Naive thymus-derived CD8-positive, alpha-beta T cell (primary cell): Measurements from ENCODE around the gene TIMM17A. TPM values are rescaled to one million over a fixed set of nuclear protein-coding genes. Genes with fewer than 3 reads are reported as not detected.
"Not testable (repeated sequence)": the region's sequence is repeated elsewhere in the genome, so short reads cannot be mapped to it uniquely, and the experiment has no call there.

Source experiments
- ATAC-seq, 2 donors: fragments of 150-1000 bp; cut with Tn5 transposase in 1 of 2; sonication (Bioruptor Pico), chemical (Tn5 transposase) in 1 of 2; 1 replicate in 1 of 2; 2 replicates in 1 of 2; pipeline ENCODE4 v1.10.0; 2021; ENCODE audit warnings: mild to moderate bottlenecking in 2 of 2, moderate library complexity in 2 of 2
- POLR2A ChIA-PET: fragments of 350-600 bp; sonication (Branson Sonifier 250); formaldehyde crosslinking; loops from one replicate; lab custom pipeline; 2021; ENCODE audit warnings: antibody characterized with exemption; lab: Charles Lee
- DNase-seq, 10 donors: peaks; one replicate each; pipeline versions ENCODE4 v3.0.0 to v3.0.0-alpha.2; 2020 to 2022
- H3K27ac Mint-ChIP-seq, 10 donors: one replicate each; pipeline ENCODE4 v1.8.0; 2020 to 2022; ENCODE audit warnings: mild to moderate bottlenecking in 10 of 10, mixed read lengths in 10 of 10, moderate library complexity in 4 of 10, inconsistent platforms in 1 of 10
- H3K27me3 Mint-ChIP-seq, 5 donors: one replicate each; pipeline ENCODE4 v1.8.0; 2021 to 2022; ENCODE audit warnings: mixed read lengths in 5 of 5
- H3K36me3 Mint-ChIP-seq, 3 donors: one replicate each; pipeline ENCODE4 v1.8.0; 2020 to 2022; ENCODE audit warnings: mixed read lengths in 3 of 3, mild to moderate bottlenecking in 2 of 3, inconsistent platforms in 1 of 3
- H3K4me1 Mint-ChIP-seq, 4 donors: one replicate each; pipeline ENCODE4 v1.8.0; 2021 to 2022; ENCODE audit warnings: mixed read lengths in 4 of 4
- H3K4me3 Mint-ChIP-seq, 10 donors: one replicate each; pipeline ENCODE4 v1.8.0; 2020 to 2022; ENCODE audit warnings: mild to moderate bottlenecking in 10 of 10, mixed read lengths in 10 of 10, moderate library complexity in 6 of 10, inconsistent platforms in 1 of 10
- H3K9me3 Mint-ChIP-seq, 9 donors: one replicate each; pipeline ENCODE4 v1.8.0; 2020 to 2022; ENCODE audit warnings: mixed read lengths in 9 of 9, mild to moderate bottlenecking in 3 of 9, inconsistent platforms in 1 of 9, moderate library complexity in 1 of 9
- microRNA-seq: library from miRNA; unstranded; fragments of <30 nt; microRNA quantifications from one replicate; pipeline ENCODE4 v1.2.0, GENCODE V29; 2022; ENCODE audit warnings: borderline microRNAs expressed
- polyA plus RNA-seq, 3 donors: library from polyadenylated mRNA; unstranded; fragments of 300-500 nt; fragmentation: Illumina TruSeq; gene quantifications; one replicate each; pipeline ENCODE4 v1.2.3, GENCODE V29; 2021
- total RNA-seq, 8 experiments: library from RNA in 2 of 8; stranded (reverse) in 2 of 8; gene quantifications; one replicate each; pipeline ENCODE4 v1.2.3 and lab custom pipeline; 2021 to 2026

TIMM17A gene
- total and polyA plus RNA-seq, 5 experiments from 2014 or later: 15.5 to 31.8 (median 25.3) TPM

- POLR2A ChIA-PET: no interaction called here
- no peak for DNase-seq
- Mint-ChIP-seq H3K27me3 (peaks cover 5 to 19% (median 9%) of the 10 kb centered on the region in 5 donors), H3K36me3 (peaks cover 0 to 4% (median 2%) of the 10 kb centered on the region in 3 donors), H3K4me3 (no peak overlapping the region), H3K9me3 (no peaks in the 10 kb centered on the region), H3K4me1 (peaks cover 0 to 4% (median 2%) of the 10 kb centered on the region in 4 donors), H3K27ac (peak overlapping the region in 1 of 10 donors; percentile 36)
- ATAC-seq: no peak
Measured at GRCh38 chr1:202014060-202014459, 58.8 kb downstream of the TIMM17A start.

GRCh38 chr1:202014915-202015661 lies 59.8 kb downstream of the TIMM17A start:
- no peak overlapping the region for H3K4me3 Mint-ChIP-seq
- H3K36me3 Mint-ChIP-seq: peaks cover 0 to 4% (median 2%) of the 10 kb centered on the region in 3 donors
- POLR2A ChIA-PET: no interaction called here
- H3K4me1 Mint-ChIP-seq: peaks cover 0 to 3% (median 1%) of the 10 kb centered on the region in 4 donors
- H3K27me3 Mint-ChIP-seq: peaks cover 5 to 23% (median 11%) of the 10 kb centered on the region in 5 donors
- no peak for ATAC-seq
- no peak for DNase-seq
- H3K27ac Mint-ChIP-seq: peak overlapping the region in 1 of 10 donors; percentile 36
- H3K9me3 Mint-ChIP-seq: no peaks in the 10 kb centered on the region

- peaks cover 0 to 3% (median 1%) of the 10 kb centered on the region in 4 donors for H3K4me1 Mint-ChIP-seq
- H3K36me3 Mint-ChIP-seq: peaks cover 0 to 4% (median 2%) of the 10 kb centered on the region in 3 donors
- no peaks in the 10 kb centered on the region for H3K9me3 Mint-ChIP-seq
- H3K27ac Mint-ChIP-seq: no peak overlapping the region
- no peak for DNase-seq
- POLR2A ChIA-PET: no interaction called here
- peaks cover 5 to 23% (median 11%) of the 10 kb centered on the region in 5 donors for H3K27me3 Mint-ChIP-seq
- ATAC-seq: no peak
- no peak overlapping the region for H3K4me3 Mint-ChIP-seq
Measured at GRCh38 chr1:202015662-202015937, 60.3 kb downstream of the TIMM17A start.

DNA sequence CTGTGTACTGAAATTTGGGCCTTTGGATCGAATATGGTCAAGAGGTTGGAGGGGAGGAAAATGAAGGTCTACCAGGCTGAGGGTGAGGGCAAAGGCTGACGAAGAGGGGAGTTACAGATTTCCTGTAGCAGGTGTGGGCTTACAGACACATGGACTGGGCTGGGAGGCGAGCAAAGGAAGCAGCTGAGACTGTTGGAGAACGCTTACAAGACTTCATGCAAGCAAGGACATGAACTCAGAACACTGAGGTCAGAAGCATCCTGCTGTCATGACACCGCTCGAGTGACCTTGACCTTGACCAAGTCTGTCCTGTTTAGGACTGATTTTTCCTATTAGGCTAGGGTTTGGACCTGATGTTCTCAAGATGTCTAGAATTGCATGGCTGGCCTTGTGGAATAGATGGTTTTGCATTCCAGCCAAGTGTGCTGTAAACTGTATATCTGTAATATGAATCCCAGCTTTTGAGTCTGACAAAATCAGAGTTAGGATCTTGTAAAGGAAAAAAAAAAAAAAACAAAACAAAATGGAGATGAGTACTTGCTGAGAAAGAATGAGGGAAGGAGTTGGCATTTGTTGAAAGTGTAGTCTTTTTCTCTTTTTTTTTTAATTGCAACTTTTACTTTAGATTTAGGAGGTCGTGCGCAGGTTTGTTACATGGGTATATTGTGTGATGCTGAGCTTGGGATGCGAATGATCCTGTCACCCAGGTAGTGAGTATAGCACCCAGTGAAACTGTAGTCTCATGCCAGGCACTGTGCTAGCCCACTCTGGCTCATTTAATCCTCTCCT lies 60.9 kb downstream of the TIMM17A start:
- no peak for DNase-seq
- peak overlapping the region in 1 of 10 donors; percentile 71 for H3K27ac Mint-ChIP-seq
- H3K27me3 Mint-ChIP-seq: peaks cover 5 to 23% (median 11%) of the 10 kb centered on the region in 5 donors
- POLR2A ChIA-PET: no interaction called here
- peaks cover 0 to 4% (median 2%) of the 10 kb centered on the region in 3 donors for H3K36me3 Mint-ChIP-seq
- H3K4me1 Mint-ChIP-seq: peaks cover 0 to 3% (median 1%) of the 10 kb centered on the region in 4 donors
- no peak for ATAC-seq
- H3K4me3 Mint-ChIP-seq: no peak overlapping the region
- no peaks in the 10 kb centered on the region for H3K9me3 Mint-ChIP-seq

DNA sequence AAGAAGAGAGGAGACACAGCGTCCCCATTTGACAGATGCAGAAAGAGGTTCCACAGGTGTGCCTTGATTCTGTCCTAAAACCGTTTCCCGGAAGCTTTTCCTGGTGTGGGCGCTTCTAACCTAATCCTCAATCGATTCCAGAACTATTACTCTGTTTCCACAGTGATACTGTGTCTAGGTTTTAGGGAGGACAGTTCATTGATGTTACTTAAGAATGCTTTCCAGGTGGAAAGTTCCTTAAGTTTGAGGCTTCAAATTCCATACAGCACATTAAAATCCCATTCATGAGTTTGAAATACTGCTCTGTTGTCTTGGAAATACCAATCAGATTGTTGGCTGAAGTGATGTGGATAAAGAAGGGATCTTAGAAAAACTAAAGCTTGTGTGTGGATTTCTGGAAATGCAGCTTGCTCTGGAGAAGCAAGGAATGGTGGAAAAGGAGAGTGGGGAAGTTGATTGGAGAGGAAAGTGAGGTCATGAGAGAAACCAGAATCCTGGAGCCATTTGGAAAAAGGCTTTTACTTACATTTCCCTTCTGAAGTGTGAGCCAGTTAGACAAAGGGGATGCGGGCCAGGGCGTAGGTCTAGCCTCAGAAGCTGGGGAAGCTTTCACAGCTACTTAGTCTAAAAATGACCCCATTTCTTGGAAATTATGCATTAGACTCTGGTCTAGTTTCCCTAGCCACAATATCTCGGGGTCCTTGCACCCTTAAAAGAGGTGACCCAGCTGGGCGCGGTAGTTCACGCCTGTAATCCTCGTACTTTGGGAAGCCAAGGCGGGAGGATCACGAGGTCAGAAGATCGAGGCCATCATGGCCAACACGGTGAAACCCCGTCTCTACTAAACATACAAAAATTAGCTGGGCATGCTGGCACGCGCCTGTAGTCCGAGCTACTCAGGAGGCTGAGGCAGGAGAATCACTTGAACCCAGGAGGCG lies 61.8 kb downstream of the TIMM17A start:
- no peak for DNase-seq

GRCh38 chr1:202017749-202018467 lies 62.6 kb downstream of the TIMM17A start:
- H3K27ac Mint-ChIP-seq: no peak overlapping the region
- no peaks in the 10 kb centered on the region for H3K9me3 Mint-ChIP-seq
- DNase-seq (no peak), ATAC-seq (no peak)
- no peak overlapping the region for H3K4me3 Mint-ChIP-seq
- peaks cover 8 to 23% (median 11%) of the 10 kb centered on the region in 5 donors for H3K27me3 Mint-ChIP-seq
- POLR2A ChIA-PET: no interaction called here
- peaks cover 0 to 4% (median 2%) of the 10 kb centered on the region in 3 donors for H3K36me3 Mint-ChIP-seq
- peaks cover 0 to 3% (median 1%) of the 10 kb centered on the region in 4 donors for H3K4me1 Mint-ChIP-seq

More for the DNA sequence above, 61.8 kb downstream of the TIMM17A start:
- H3K4me3 Mint-ChIP-seq: no peak overlapping the region
- ATAC-seq: no peak
- peaks cover 8 to 23% (median 11%) of the 10 kb centered on the region in 5 donors for H3K27me3 Mint-ChIP-seq
- H3K36me3 Mint-ChIP-seq: peaks cover 0 to 4% (median 2%) of the 10 kb centered on the region in 3 donors
- POLR2A ChIA-PET: no interaction called here
- peaks cover 0 to 3% (median 1%) of the 10 kb centered on the region in 4 donors for H3K4me1 Mint-ChIP-seq
- no peak overlapping the region for H3K27ac Mint-ChIP-seq
- no peaks in the 10 kb centered on the region for H3K9me3 Mint-ChIP-seq

- DNase-seq (no peak), ATAC-seq (no peak)
- H3K27me3 Mint-ChIP-seq: peaks cover 8 to 23% (median 16%) of the 10 kb centered on the region in 5 donors
- H3K27ac Mint-ChIP-seq: peak overlapping the region in 1 of 10 donors; percentile 48
- H3K4me1 Mint-ChIP-seq: peaks cover 0 to 3% (median 1%) of the 10 kb centered on the region in 4 donors
- H3K36me3 Mint-ChIP-seq: peaks cover 0 to 4% (median 1%) of the 10 kb centered on the region in 3 donors
- POLR2A ChIA-PET: no interaction called here
- no peaks in the 10 kb centered on the region for H3K9me3 Mint-ChIP-seq
- H3K4me3 Mint-ChIP-seq: no peak overlapping the region
Measured at GRCh38 chr1:202018468-202019234, 63.3 kb downstream of the TIMM17A start.

GRCh38 chr1:202019235-202019558 lies 63.9 kb downstream of the TIMM17A start:
- H3K27ac Mint-ChIP-seq, H3K4me3 Mint-ChIP-seq, ATAC-seq, DNase-seq, POLR2A ChIA-PET, H3K9me3 Mint-ChIP-seq, H3K4me1 Mint-ChIP-seq, H3K36me3 Mint-ChIP-seq: not testable (repeated sequence)
- peaks cover 8 to 23% (median 16%) of the 10 kb centered on the region in 5 donors for H3K27me3 Mint-ChIP-seq

Small RNA genes within 50 kb of the gene (microRNA-seq; reads per million reads assigned to microRNA genes)
- not detected for gene MIR6740

Other genes with a start within 250 kb of the TIMM17A start
- gene IPO9, start 126.3 kb upstream of the TIMM17A start, total RNA-seq: 10 to 100 TPM; 40.7 to 40.8 TPM
- 10 to 100 TPM; 14.4 to 22.5 (median 14.7) TPM for gene IPO9, start 126.3 kb upstream of the TIMM17A start, polyA plus RNA-seq
- gene SHISA4, start 66.6 kb upstream of the TIMM17A start, total RNA-seq: under 1 TPM; 0.77 to 0.96 TPM
- gene SHISA4, start 66.6 kb upstream of the TIMM17A start, polyA plus RNA-seq: not detected
- not detected for gene LMOD1, start 9.0 kb upstream of the TIMM17A start, total RNA-seq
- gene LMOD1, start 9.0 kb upstream of the TIMM17A start, polyA plus RNA-seq: not detected
- gene RNPEP, start 27.1 kb downstream of the TIMM17A start, total RNA-seq: 10 to 100 TPM; 25.2 to 26.3 TPM
- gene RNPEP, start 27.1 kb downstream of the TIMM17A start, polyA plus RNA-seq: 10 to 100 TPM; 24.1 to 33.2 (median 28.1) TPM
- 1 to 10 TPM; 1.5 to 2.0 TPM for gene ELF3, start 55.1 kb downstream of the TIMM17A start, total RNA-seq
- gene ELF3, start 55.1 kb downstream of the TIMM17A start, polyA plus RNA-seq: not detected
- not detected for gene GPR37L1, start 167.4 kb downstream of the TIMM17A start, total RNA-seq
- gene GPR37L1, start 167.4 kb downstream of the TIMM17A start, polyA plus RNA-seq: under 1 TPM in 2 of 3 donors, not detected in 1; 0.02 to 0.19 TPM
- 10 to 100 TPM; 43.3 to 50.0 TPM for gene ARL8A, start 189.2 kb downstream of the TIMM17A start, total RNA-seq
- 1 to 10 TPM; 4.9 to 6.4 (median 5.6) TPM for gene ARL8A, start 189.2 kb downstream of the TIMM17A start, polyA plus RNA-seq
- gene PTPN7, start 205.1 kb downstream of the TIMM17A start, total RNA-seq: 10 to 100 TPM; 35.9 to 37.4 TPM
- 10 to 100 TPM; 37.7 to 44.4 (median 39.1) TPM for gene PTPN7, start 205.1 kb downstream of the TIMM17A start, polyA plus RNA-seq
- under 1 TPM; 0.25 to 0.47 TPM for gene LGR6, start 238.3 kb downstream of the TIMM17A start, total RNA-seq
- gene LGR6, start 238.3 kb downstream of the TIMM17A start, polyA plus RNA-seq: 1 to 10 TPM in 1 of 3 donors, not detected in 2; 6.2 TPM